IPS-18c (cell line): Measurements from ENCODE around the gene OTULIN.

Source experiments
- H3K4me3 ChIP-seq: 2 replicates; pipeline ENCODE4 v1.7.0; 2013; ENCODE audit warnings: low read depth, mild to moderate bottlenecking, low read length, moderate library complexity; ENCODE audit not compliant: insufficient read depth
- H3K9me3 ChIP-seq: one replicate; pipeline ENCODE4 v1.6.1; 2013; ENCODE audit warnings: mild to moderate bottlenecking, low read length, moderate library complexity; ENCODE audit not compliant: control insufficient read depth, insufficient read depth

OTULIN gene

GRCh38 chr5:14681236-14681752 lies 16.8 kb downstream of the OTULIN start:
- H3K4me3 ChIP-seq: no peak overlapping the region
- no peaks in the 10 kb centered on the region for H3K9me3 ChIP-seq

DNA sequence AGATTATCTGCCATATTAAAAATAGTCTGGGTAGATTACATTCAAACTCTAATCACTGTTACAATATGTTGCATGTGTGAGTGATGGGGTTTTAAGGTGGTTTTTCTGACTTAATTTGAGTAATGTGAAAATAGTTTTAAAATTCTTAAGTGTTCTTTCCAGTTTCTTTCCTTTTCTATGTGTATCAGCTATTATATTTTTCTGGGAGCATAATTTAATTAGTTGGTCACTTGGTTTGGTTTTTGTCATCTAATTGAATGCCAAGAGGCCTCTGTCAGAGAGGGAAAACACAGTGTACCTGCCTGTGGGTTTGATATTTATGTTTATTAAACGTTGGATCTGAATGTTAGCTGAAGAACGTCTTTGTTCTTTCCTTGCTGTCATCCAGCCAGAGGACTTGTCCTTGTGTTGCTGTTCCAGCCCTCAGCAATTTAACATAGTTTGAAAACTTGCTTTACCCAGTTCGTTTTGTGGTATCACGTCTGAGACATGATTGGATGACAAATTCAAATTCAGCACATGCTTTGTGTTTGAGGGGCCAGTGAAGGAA lies 19.5 kb downstream of the OTULIN start:
- Histone ChIP-seq H3K4me3 (no peak overlapping the region), H3K9me3 (no peaks in the 10 kb centered on the region)

GRCh38 chr5:14684757-14685156 lies 20.2 kb downstream of the OTULIN start:
- Histone ChIP-seq H3K9me3 (no peaks in the 10 kb centered on the region), H3K4me3 (no peak overlapping the region)

DNA sequence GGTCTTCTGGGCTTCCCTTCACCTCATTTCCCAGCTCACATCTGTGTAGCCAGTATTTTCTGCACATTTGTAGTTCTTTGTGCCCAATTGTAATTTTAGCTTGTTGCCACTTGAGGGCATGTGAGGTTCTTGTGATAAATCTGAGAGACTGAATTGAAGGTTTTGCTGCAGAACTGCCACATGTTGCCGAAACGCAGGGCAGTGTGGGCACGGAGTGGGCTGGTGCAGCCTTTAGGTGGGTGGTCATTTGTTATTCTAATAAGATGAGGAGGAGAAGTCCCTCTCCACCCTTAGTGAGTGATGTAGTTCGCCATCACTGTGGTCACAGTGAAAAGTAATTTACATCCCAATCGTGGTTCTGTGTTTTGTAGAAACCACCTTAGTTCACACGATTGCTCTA lies 21.2 kb downstream of the OTULIN start:
- H3K4me3 ChIP-seq: no peak overlapping the region
- no peaks in the 10 kb centered on the region for H3K9me3 ChIP-seq

GRCh38 chr5:14686517-14686916 lies 22.0 kb downstream of the OTULIN start:
- no peaks in the 10 kb centered on the region for H3K9me3 ChIP-seq

DNA sequence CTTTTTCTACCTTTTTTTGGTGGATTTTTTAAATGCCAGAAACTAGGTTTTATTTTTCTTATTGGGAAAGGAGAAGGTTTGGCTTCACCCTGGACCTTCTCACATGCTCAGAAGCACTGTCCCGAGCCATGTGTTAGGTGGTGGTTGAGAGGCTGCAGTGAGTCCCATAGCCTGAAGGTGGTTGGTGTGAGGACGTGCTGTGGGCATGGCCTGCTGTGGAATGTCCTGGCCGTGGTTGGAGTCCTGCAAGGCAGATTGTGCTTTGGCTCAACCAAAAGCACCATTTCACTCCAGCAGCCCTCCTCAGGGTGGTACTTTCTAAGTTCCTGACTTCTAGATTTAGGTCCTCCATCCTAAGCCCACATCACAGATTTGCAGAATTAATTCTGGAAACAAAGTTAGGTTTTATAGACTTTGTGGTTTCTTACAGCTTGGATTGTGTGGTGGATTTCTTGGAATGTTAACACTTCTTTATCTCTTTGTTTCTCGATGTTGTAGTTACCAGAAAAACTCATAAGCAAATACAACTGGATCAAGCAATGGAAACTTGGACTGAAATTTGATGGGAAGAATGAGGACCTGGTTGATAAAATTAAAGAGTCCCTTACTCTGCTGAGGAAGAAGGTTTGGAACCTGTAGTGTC lies 22.6 kb downstream of the OTULIN start:
- Histone ChIP-seq H3K9me3 (no peaks in the 10 kb centered on the region), H3K4me3 (no peak overlapping the region)

More at GRCh38 chr5:14686517-14686916, 22.0 kb downstream of the OTULIN start:
- no peak overlapping the region for H3K4me3 ChIP-seq

- Histone ChIP-seq H3K4me3 (no peak overlapping the region), H3K9me3 (no peaks in the 10 kb centered on the region)
Observed at GRCh38 chr5:14693070-14693469, 28.6 kb downstream of the OTULIN start.

GRCh38 chr5:14695152-14695551 lies 30.6 kb downstream of the OTULIN start:
- H3K9me3 ChIP-seq: no peaks in the 10 kb centered on the region
- no peak overlapping the region for H3K4me3 ChIP-seq

DNA sequence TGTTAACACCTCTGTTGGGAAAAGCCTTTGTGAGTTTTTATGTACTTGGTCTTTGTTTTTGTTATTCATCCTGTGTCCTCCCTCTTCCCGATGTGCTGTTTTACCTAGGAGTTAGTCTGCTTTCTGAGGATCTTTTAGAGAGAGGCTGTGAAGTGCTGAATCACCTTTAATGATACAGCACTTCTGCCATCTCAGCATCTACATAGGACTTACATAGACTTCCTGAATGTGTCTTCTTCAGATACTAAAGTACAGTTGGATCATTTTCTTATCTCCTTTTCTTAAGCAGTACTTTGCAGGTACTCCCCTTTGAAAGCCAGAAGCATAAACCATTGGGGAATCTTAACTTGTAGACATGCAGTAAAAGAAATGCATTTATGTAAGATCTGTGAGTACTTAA lies 31.5 kb downstream of the OTULIN start:
- Histone ChIP-seq H3K4me3 (no peak overlapping the region), H3K9me3 (no peaks in the 10 kb centered on the region)

GRCh38 chr5:14696851-14697250 lies 32.3 kb downstream of the OTULIN start:
- no peaks in the 10 kb centered on the region for H3K9me3 ChIP-seq
- H3K4me3 ChIP-seq: no peak overlapping the region

DNA sequence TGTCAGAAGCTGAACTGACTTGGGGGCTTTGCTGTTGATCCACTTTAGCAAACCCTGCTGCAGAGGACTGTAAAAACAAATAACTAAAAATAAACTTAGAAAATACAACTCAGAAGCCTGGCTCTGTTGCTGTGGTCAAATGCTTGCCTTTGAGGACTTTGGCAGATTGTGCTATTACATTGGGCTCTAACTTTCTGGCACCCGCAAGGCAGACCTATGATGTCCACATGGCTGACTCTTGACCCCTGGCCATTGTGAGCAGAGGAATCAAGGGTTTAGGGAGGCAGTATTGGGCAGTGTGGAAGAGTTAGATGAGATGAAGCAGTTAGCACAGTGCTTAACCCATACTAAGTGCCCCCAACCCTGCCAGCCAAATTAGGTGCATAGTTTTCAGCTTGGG lies 34.0 kb downstream of the OTULIN start:
- no peaks in the 10 kb centered on the region for H3K9me3 ChIP-seq
- H3K4me3 ChIP-seq: no peak overlapping the region

- H3K9me3 ChIP-seq: no peaks in the 10 kb centered on the region
- no peak overlapping the region for H3K4me3 ChIP-seq
Observed at GRCh38 chr5:14699159-14699558, 34.6 kb downstream of the OTULIN start.

GRCh38 chr5:14699807-14700400 lies 35.4 kb downstream of the OTULIN start:
- no peaks in the 10 kb centered on the region for H3K9me3 ChIP-seq
- H3K4me3 ChIP-seq: no peak overlapping the region

GRCh38 chr5:14700478-14701436 lies 36.2 kb downstream of the OTULIN start:
- Histone ChIP-seq H3K4me3 (no peak overlapping the region), H3K9me3 (no peaks in the 10 kb centered on the region)

DNA sequence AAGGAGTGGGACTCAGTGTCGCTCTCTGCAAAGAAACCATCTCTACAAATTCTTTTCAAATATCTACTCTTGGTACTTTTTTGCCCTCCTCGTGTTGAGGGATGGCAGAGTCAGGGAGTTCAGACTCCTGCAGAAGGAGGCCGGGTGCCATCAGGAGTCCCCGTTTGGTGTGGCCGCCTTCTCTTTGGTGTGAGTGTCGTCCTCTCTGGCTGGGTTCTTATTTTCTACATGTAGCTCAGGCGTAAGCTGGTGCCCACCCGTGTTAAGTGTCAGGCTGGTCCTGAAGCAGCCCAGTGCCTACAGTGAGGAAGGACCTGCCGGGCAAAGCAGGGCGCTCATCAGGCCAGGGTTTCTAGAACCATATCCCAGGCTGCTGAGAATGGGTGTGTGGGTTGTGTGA lies 37.0 kb downstream of the OTULIN start:
- no peaks in the 10 kb centered on the region for H3K9me3 ChIP-seq
- no peak overlapping the region for H3K4me3 ChIP-seq

DNA sequence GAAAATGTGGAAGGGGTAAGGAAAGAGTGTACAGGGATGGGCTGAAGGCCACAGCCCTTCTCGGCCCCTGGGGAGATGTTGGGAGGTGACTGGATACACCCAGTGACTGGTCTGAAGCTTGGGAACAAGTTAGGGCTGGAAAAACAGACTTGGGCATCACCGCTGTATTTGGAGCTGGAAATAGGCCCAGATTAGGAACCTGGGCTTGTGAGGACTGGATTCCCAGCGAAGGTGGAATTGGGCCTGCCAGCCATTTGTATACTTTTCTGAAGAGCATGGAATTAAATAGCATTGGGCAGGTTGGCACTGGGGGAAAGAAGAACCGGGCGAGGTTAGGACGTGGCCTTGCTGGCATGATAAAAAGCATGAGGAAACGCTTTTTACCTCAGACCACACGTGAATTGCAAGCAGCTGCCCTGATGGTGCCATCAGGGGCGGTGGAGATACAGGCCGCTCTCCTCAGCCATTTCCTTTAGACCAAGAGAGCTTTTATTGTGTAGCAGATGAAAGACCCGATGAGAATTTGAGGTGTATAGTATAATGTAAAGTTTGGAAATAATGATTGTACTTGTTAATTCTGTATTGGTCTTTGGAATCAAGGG lies 37.8 kb downstream of the OTULIN start:
- no peaks in the 10 kb centered on the region for H3K9me3 ChIP-seq
- H3K4me3 ChIP-seq: no peak overlapping the region

GRCh38 chr5:14705556-14705955 lies 41.0 kb downstream of the OTULIN start:
- H3K9me3 ChIP-seq: no peaks in the 10 kb centered on the region
- H3K4me3 ChIP-seq: no peak overlapping the region
